ENCODE data around the gene IRF8.
"Not testable (repeated sequence)": the region's sequence is repeated elsewhere in the genome, so short reads cannot be mapped to it uniquely, and the experiment has no call there.

IRF8 gene

GRCh38 chr16:85894266-85894665 is 4.7 kb upstream of the IRF8 start:
- DNase-seq (ENCODE audit: low spot score): no peak

DNA sequence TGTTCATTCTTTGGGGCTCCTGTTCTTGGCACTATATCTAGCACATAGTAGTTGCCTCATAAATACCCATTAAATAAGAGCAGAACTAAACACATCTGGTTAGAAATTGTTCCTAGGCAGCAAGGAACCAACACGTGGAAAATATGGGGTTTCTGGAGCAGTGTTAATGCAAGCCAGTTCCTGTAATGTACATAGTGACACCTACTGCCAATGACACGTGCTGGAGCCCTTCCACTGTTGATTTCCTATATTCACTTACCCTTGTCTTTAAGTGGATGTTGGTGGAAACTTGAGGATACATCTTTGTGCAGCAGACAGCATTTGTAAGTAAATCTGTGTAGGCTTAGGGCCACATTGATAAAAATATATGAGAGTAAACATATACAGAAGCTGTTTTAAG is 1.6 kb upstream of the IRF8 start:
- DNase-seq (ENCODE audit: low spot score): no peak

- no peak for DNase-seq (ENCODE audit: low spot score)
Observed at GRCh38 chr16:85899444-85899843, 482 bp downstream of the IRF8 start.

- no peak for DNase-seq (ENCODE audit: low spot score)
Observed at GRCh38 chr16:85900027-85900792, 1.2 kb downstream of the IRF8 start.

- DNase-seq (ENCODE audit: low spot score): no peak
Observed at GRCh38 chr16:85901110-85901509, 2.1 kb downstream of the IRF8 start.

GRCh38 chr16:85901773-85902365 is 2.9 kb downstream of the IRF8 start:
- no peak for DNase-seq (ENCODE audit: low spot score)

DNA sequence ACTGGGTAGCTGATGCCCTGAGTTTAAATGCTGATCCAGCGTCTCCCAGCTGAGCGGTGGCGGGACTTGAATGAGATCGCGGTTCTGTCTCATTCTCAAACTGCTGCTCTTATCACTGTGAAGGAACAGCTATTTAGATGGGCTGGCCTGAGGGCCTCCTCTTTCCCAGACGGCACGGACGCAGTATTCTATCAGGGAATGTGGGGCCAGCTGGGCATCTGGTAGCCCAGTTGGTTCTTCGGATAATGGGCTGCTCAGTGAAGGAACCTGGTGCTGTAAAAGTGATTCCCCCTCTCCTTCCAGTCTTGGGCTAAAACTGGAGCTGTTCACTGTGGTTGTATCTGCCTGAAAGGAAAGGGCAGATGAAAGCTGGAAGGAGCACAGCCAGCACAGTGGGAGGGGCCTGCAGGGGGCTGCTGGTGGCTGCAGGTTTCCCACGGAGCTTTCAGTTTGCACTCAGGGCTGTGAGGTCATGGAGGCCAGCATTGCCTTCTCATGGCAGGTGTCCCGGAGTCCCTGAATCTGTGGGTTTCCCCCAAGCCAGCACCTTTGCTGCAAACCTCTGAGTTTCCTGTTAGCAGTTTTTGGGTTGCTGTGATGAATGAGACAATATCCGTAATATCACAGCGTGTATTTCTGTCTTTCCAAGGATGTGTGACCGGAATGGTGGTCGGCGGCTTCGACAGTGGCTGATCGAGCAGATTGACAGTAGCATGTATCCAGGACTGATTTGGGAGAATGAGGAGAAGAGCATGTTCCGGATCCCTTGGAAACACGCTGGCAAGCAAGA is 3.6 kb downstream of the IRF8 start:
- no peak for DNase-seq (ENCODE audit: low spot score)

GRCh38 chr16:85903559-85903958 is 4.6 kb downstream of the IRF8 start:
- no peak for DNase-seq (ENCODE audit: low spot score)

GRCh38 chr16:85905110-85906095 is 6.4 kb downstream of the IRF8 start:
- DNase-seq (ENCODE audit: low spot score): no peak

GRCh38 chr16:85906349-85906748 is 7.4 kb downstream of the IRF8 start:
- DNase-seq (ENCODE audit: low spot score): no peak

DNA sequence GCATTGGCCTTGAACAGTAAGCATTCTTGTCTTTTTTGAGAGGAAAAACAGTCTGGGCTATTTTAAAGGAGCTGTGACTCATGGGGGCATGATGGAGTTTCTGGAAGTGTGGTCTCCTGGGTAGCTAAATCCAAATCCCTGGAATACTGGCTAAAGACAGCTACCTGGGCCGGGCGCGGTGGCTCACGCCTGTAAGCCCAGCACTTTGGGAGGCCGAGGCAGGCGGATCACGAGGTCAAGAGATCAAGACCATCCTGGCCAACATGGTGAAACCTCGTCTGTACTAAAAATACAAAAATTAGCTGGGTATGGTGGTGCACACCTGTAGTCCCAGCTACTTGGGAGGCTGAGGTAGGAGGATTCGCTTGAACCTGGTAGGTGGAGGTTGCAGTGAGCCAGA is 8.3 kb downstream of the IRF8 start:
- not testable (repeated sequence) for DNase-seq (ENCODE audit: low spot score)

GRCh38 chr16:85908444-85908843 is 9.5 kb downstream of the IRF8 start:
- DNase-seq (ENCODE audit: low spot score): no peak

DNA sequence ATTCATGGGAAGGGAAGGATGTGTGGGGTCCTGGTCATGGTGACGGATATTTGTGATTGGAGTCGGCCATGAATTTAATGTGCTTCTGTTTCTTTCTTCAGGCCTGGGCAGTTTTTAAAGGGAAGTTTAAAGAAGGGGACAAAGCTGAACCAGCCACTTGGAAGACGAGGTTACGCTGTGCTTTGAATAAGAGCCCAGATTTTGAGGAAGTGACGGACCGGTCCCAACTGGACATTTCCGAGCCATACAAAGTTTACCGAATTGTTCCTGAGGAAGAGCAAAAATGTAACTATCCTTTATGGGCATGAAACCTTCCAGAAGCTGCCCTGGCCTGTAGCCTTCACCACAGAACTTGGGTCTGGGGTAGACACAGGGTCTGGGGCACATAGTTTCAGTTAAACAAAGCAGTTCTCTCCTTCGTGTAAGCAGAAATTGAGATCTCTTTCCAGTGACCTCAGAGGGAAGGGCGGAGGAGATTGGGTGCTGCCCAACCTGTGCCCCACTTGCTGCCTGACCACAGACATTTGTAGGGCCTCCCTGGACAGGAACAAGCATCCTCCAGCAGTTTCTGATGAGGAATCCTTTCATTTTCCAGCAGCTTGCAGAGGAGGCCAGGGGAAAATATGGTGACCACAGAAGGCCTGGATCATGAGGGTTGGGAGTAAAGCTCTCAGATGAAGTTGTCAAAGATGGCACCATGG is 10.1 kb downstream of the IRF8 start:
- DNase-seq (ENCODE audit: low spot score): peak; percentile 31

- no peak for DNase-seq (ENCODE audit: low spot score)
Observed at GRCh38 chr16:85909932-85910853, 11.2 kb downstream of the IRF8 start.

- DNase-seq (ENCODE audit: low spot score): no peak
Observed at GRCh38 chr16:85910854-85911247, 11.9 kb downstream of the IRF8 start.

- no peak for DNase-seq (ENCODE audit: low spot score)
Observed at GRCh38 chr16:85911251-85911930, 12.4 kb downstream of the IRF8 start.

- no peak for DNase-seq (ENCODE audit: low spot score)
Observed at GRCh38 chr16:85912211-85912974, 13.4 kb downstream of the IRF8 start.

GRCh38 chr16:85913141-85913601 is 14.2 kb downstream of the IRF8 start:
- no peak for DNase-seq (ENCODE audit: low spot score)
